HG03196 (cell line): ENCODE results near the gene CTRB1.
"Not testable (repeated sequence)": the region's sequence is repeated elsewhere in the genome, so short reads cannot be mapped to it uniquely, and the experiment has no call there.

Experiments used
- ATAC-seq: cut with Tn5 transposase; IDR thresholded peaks from one replicate; pipeline ENCODE4 v1.9.1; 2021; ENCODE audit not compliant: unreplicated experiment

CTRB1 gene

DNA sequence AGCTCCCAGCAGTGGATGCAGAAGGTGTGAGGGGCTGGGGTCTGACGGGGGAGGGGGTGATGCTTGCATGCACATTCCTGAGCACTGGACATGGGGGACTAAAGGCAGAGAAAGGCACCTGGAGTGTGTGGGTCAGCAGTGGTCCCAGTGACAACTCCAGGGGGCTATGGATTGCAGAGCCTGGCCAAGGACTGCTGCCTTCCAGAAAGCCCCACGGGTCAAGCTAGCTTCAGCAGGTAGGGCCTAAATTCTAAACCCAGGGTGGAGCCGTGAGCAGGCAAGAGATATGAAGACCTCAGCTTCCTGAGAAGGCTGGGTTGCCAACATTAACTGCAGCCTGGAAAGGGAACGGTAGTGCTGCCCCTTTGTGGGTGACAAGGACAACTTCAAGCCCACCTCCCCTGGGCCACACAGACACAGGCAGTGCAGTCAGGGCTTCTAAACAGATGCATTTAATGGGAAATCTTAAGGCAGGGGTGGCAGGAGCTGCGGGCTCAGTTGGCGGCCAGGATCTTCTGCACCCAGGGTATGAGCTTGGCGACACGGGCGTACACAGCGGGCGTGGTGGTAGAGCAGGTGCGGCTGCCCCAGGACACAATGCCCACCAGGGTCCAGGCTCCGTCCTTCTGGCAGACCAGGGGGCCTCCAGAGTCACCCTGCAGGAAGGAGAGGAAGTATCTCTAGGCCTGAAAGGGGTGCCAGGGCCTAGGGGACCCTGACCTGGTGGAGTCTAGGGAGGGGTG, 14.9 kb upstream of the CTRB1 start:
- ATAC-seq: no peak

DNA sequence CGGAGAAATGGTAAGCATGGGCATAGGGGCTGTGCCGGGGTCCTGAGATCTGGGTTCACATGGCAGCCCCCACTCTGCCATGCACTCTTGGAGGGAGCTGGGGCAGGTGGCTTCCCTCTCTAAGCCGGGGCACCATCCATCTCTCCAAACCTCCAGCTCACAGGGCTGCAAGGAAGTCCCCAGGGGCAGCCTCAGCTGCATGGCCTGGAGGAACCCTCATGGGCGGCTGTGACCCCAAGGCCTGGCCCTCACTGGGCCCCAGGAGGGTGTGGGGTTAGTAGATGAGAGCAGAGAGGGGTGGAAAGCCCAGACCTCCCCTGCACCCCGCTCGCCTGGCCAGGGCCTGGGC, 14.4 kb upstream of the CTRB1 start:
- ATAC-seq: no peak

DNA sequence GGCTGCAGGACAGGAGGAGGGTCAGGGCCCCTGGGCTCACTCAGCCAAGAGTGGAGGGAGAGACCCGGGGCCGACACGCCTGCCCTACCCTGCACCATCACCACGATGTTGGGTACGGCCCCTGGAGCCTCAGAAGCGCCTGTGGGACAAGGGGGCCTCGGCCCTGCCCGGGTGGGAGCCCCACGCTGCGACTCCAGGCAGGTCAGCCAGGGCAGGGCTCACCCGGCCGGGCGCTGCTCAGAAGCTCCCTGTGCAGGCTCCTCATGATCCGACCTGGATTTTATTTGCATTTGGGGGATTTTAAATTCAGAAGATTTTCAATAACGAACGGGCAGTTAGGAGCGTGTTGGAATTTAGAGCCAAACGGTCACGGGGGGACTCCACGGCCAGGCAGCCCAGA, 13.9 kb upstream of the CTRB1 start:
- ATAC-seq: not testable (repeated sequence)

DNA sequence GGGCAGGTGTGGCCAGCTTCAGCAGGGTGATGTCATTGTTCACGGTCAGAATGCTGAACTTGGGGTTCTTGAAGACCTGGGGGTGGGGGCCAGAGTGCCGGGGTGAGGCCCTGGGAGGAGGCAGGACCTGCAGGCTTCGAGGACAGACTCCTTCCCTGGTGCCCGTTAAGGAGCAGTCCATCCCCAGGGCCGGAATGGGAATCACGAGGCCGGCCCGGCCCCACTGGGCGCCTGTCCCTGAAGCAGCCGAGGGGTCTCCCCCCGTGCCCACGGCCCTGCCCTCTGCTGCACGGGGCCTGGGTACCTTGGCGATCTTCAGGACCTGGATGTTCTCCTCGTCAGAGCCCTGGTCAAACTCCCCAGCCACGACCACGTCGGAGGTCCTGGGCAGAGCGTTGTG, 13.3 kb upstream of the CTRB1 start:
- not testable (repeated sequence) for ATAC-seq

DNA sequence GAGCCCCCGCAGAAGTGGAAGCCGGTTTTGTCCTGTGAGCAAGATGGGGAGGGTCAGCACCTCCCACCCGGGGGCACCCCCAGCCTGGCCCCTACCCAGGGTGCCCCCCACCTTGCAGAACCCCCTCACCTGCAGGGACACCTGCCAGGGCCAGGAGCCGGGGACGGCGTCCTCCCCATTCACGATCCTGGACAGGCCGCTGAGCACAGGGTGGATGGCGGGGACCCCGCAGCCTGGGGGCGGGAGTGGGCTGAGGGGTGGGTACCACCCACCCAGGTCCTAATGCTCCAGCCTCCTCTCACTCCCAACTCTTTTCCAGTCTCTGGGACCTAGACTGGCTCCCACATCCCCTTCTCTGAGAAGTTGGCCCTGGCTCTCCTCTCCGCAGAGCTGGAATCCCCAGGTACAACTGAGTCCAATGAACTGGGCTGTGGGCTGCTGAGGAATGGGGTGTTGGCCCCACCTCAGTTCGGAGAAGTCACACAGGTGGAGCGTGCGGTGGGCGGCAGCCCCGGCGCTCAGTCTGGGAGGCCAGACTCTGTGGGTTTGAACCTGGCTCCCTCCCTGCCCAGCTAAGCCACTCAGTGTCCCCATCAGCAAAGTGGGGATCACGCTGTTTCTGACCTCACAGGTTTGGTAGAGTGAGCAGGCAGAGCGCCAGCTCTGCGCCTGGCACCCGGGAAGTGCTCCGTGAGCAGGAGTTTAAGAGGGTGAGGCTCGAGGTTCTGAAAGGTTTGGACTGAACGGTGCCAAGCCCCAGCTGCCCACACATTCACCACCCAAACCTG, 12.6 kb upstream of the CTRB1 start:
- ATAC-seq: not testable (repeated sequence)

DNA sequence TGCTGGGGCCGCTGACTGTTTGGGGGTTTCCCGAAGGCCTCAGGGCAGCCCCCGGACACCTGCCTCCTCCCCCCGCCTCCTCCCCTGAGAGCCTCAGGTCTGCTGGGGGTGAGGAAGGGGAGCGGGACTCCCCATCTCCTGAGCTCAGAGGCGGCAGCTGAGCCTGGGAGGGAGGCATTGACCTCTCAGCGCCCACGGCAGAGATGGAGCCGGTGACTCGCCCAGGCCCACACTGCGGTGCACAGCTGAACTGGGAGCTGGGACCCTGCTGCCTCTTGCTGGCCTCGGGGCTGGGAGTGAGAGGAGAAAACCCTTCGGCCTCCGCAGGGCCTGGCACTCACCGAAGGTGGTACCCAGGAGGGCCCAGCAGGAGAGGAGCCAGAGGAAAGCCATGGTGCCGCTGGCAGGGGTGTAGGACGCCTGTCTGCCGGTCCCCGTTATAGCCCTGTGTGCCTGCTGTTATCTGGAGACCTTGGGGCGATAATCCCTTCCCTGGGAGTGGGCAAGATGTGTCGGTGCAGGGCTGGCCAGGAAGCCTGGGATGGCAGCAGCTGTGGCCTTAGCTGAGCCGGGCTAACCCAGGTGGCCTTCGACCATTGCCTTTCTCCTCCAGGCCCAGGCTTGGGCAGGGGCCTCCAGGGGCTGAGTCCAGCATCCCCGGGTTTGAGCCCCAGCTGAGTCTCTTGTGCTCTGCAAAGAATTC, 11.9 kb upstream of the CTRB1 start, which contains the start of gene CTRB2:
CTRB2 (minus strand) TSS at position 413 of the 703 bp plus-strand sequence; CDS start at position 393, 20 bp downstream.
- no peak for ATAC-seq

DNA sequence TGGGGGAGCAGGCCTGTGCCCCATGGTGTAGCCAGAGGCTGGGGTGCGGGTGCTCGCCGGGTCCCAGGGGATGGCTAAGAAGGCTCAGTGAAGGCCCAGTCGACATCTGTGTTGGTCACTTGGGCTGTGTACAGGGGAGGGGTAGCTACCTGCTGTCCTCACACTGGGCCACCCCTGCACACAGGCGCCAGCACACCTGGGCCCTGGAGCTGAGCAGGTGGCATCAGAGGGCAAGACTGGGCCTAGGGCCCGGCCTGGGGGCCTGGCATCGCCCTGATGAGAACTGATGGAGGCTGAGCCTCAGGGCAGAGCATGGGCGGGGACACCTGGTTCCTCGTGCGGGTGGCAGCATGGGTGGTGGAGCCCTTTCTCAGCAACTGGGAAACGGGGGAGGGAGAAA, 11.0 kb upstream of the CTRB1 start:
- ATAC-seq: no peak

DNA sequence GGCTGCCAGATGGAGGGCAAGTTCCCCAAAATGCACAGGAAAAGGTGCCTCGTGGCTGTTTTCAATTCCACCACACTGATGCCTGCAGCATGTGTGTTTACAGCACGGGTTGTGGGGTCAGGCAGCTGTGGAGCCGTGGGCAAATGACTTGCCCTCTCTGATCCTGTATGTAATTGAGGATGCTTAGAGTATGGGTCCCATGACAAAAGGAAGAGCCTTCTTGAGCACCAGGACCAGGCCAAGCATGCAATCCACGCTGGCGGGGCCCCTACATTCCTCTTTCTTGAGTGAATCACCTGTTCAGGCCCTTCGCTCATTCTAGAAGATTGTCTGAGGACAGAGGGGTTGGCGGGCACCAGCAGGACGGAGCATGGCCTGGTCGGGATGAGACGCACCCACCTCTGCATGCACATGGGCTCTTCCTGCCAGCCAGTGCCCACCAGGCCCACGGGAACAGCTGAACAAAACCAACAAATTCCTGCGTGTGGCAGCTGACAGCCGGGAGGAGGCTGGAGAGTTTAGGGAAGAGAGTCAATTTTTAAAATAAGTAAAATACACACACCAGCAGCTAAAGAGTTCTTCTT, 10.5 kb upstream of the CTRB1 start:
- no peak for ATAC-seq

DNA sequence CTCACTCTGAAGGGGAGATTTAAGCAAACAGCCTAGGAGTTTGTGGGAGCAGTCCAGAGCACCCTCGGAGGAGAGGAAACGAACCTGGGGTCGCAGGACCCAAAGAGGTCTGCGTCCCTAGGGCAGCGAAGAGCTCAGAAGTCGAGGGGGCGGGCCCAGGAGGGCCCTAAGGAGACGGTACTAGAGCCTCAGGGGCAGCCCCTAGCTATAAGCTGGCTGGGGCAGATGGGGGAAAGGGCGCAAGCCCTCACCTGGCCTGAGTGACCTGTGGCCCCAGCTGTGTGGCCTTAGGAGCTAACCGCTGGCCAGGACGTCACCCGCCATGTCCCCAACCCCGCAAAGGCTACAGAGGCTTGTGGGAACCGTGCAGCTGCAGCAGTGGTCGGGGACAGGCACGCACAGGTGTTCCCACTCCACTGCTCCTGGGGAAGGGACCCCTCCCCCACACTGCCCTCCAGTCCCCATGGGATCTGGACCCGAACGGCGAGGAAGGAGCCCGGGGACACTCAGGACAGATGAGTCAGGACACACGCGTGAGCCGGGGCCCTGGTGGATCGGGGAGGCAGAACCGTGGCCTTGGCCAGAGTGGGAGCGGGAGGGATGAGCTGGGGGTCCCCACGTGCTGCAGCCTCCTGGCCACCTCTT, 9.8 kb upstream of the CTRB1 start:
- ATAC-seq: no peak

DNA sequence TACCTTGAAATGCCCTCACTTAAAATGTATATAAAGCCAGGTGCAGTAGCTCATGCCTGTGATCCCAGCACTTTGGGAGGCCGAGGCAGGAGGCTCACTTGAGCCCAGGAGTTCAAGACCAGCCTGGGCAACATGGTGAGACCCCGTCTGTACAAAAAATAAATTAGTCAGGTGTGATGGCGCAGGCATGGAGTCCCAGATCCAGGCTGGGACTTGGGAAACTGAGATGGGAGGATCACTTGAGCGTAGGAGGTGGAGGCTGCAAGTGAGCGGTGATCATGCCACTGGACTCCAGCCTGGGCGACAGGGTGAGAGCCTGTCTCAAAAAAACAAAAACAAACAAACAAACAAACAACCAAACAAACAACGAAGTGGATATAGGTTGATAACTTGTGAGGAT, 9.3 kb upstream of the CTRB1 start:
- not testable (repeated sequence) for ATAC-seq

DNA sequence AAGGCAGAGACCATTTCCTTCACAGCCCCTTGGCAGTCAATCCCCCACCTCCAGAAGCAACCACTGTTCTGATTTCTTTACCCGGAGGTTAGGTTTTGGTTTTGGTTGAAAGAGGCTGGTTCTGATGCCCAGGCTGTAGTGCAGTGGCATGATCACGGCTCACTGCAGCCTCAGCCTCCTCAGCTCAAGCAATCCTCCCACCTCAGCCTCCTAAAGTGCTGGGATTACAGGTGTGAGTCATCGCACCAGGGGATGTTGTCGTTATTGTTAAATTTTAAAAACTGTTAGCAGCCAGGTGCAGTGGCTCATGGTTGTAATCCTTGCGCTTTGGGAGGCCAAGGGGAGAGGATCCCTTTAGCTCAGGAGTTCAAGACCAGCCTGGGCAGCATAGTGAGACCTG, 8.8 kb upstream of the CTRB1 start:
- no peak for ATAC-seq

DNA sequence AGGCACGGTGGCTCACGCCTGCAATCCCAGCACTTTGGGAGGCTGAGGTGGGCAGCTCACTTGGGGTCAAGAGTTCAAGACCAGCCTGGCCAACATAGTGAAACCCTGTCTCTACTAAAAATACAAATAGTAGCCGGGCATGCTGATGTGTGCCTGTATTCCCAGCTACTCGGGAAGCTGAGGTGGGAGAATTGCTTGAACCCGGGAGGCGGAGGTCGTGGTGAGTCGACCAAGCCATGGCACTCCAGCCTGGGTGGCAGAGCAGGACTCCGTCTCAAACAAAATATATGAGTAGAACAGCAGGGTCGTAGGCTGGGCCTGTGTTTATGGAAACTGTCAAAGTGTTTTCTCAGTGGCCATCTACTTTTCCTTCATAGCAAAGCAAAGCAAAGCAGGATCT, 7.5 kb upstream of the CTRB1 start:
- not testable (repeated sequence) for ATAC-seq

DNA sequence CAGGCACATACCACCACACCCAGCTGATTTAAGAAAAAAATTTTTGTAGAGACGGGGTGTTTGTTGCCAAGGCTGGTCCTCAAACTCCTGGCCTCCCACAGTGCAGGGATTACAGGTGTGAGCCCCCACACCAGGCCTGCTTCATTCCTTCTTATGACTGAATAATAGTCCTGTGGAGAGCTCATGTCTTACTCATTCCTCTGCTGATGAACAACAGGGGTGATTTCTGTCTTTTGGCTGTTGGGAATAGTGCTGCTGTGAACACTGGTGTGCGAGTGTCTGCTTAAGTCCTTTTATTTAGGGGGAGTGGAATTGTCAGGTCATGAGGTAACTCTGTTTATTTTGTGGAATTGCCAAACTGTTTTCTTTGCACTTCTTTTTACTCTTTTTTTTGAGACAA, 2.7 kb upstream of the CTRB1 start:
- no peak for ATAC-seq

DNA sequence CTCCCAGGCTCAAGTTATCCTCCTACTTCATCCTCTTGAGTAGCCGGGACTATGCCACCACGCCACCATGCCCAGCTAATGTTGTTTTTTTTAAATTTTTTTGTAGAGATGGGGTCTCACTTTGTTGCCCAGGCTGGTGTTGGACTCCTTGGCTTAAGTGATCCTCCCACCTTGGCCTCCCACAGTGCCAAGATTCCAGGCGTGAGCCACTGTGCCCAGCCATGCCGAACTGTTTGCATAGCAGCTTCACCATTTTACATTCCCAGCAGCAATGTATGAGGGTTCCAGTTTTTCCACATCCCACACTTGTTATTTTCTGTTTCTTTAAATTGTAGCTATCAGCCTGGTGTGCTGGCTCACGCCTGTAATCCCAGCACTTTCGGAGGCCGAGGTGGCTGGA, 2.2 kb upstream of the CTRB1 start:
- no peak for ATAC-seq

DNA sequence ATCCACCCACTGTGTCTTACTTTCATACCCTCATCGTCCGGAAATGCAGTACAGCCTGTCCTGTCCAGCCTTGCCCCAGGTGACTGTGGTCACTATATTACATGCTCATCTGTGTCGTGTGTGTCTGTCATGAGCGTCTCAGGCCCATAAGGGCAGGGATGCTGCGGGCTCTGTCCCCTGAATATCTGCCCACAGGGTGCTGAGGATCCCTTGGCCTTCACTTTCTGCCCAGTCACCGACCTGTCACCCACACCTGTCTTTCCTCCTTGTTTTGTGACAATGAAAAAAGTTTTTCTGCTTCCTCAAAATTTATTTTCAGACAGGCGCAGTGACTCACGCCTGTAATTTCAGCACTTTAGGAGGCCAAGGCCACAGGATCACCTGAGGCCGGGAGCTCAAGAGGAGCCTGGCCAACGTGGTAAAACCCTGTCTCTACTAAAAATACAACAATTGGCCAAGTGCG, 1.4 kb upstream of the CTRB1 start:
- ATAC-seq: no peak

DNA sequence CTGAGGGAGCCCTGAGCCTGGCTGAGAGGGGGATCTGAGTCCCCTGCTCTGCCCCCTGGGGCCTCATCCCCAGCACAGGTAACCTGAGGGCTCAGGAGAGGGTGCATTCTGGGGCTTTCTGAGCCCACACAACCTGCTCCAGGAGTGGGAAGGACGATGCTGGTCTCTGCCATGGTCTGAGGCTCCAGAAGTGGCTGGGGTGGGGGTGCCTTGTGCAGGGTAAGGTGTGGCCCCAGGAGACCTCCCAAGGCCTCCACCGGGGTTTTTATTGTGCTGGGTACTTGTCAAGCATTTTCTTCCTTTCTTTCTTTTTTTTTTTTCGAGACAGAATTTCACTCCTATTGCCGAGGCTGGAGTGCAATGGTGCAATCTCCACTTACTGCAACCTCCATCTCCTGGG, 300 bp downstream of the CTRB1 start:
- ATAC-seq: no peak

DNA sequence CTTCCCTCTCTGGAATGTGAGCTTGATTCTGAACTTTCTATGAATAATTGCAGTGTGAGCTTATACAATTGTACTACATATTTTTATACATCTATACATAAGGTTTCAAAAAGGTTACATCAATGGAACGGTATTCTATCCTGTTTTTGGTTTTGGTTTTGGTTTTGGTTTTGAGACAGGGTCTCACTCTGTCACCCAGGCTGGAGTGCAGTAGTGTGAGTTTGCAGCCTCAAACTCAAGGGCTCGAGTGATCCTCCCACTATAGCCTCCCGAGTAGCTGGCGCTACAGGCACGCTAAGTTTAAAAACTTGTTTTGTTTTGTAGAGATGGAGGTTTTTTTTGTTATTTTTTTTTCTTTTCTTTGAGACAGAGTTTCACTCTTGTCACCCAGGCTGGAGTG, 1.1 kb downstream of the CTRB1 start:
- peak; percentile 55 for ATAC-seq

DNA sequence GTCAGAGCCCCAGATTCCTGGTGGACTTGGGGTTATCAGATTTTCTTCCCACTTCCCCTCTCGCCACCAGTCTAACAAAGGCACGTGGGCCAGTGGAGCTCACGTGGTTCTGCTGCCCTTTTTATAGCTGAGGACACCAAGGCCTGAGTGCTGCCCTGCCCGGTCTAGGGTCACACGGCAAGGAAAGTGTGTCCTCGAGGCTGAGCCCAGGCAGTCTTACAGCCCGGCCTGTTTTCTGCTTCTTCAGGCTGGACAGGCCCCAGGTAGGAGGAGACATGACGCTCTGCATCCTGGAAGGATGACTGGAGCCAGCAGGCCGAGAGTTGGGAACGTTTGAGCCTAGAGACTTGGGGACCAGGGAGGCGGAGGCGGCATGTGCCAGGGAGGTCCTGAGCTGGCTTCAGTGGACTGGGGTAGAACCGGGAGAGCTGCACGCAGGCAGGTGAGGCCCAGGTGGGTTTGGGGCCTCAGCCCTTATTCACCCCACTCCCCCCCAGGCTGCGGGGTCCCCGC, 3.5 kb downstream of the CTRB1 start:
- no peak for ATAC-seq

DNA sequence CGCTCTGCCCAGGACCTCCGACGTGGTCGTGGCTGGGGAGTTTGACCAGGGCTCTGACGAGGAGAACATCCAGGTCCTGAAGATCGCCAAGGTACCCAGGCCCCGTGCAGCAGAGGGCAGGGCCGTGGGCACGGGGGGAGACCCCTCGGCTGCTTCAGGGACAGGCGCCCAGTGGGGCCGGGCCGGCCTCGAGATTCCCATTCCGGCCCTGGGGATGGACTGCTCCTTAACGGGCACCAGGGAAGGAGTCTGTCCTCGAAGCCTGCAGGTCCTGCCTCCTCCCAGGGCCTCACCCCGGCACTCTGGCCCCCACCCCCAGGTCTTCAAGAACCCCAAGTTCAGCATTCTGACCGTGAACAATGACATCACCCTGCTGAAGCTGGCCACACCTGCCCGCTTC, 4.3 kb downstream of the CTRB1 start:
- not testable (repeated sequence) for ATAC-seq

DNA sequence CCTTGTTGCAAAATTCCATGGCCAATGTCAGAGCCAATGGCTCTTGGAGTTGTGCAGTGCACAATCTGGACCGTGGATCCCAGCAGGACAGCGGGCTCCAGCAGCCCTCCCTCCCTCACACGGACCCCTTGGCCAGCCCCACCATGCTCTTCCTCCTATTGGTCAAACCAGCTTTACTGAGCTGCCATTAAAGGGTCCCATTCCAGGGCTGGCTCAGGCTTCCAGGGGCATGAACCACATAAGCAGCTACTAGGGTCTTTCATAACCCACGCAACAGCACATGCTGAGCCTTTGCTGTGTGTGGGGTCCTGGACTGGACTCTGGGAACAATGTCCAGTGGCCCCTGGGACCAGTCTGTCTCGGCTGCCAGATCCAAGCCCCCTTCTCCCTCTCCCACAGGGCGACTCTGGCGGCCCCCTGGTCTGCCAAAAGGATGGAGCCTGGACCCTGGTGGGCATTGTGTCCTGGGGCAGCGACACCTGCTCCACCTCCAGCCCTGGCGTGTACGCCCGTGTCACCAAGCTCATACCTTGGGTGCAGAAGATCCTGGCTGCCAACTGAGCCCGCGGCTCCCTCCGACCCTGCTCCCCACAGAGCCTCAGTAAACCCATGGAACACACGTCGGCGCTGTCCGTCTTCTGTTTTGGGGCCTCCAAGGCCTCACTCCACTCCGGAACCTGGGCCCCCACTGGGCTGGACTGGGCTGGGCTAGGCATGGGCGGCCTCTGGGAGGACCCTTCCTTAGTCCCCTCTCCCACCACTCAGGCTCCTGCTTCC, 5.7 kb downstream of the CTRB1 start:
- ATAC-seq: no peak
